Esophagus (tissue), 2 donors: ENCODE data around the gene GPR3. TPM values are rescaled to one million over a fixed set of nuclear protein-coding genes. Genes with fewer than 3 reads are reported as not detected.

ENCODE experiments used
- polyA plus RNA-seq, 2 donors: library from polyadenylated mRNA; stranded (reverse); fragments of 200-250 nt; gene quantifications; one replicate each; pipeline ENCODE4 v1.2.3, GENCODE V29; 2013
- donor health status: healthy with polysubstance abuse.
- donor health status: Bipolar disorder and iron deficiency.

The GPR3 gene
- polyA plus RNA-seq, 2 donors = 0.22 to 0.25 TPM

Other genes starting within 250 kb of the GPR3 start
- gene SLC9A1, start 237.5 kb upstream of the GPR3 start, polyA plus RNA-seq = 10 to 100 TPM in 1 of 2 donors, 1 to 10 TPM in 1; 9.1 to 16.1 TPM
- gene WDTC1, start 158.0 kb upstream of the GPR3 start, polyA plus RNA-seq = 1 to 10 TPM; 9.8 to 10.0 TPM
- 10 to 100 TPM; 31.5 to 46.6 TPM for gene TMEM222, start 70.5 kb upstream of the GPR3 start, polyA plus RNA-seq
- 100 to 1,000 TPM; 136 to 302 TPM for gene SYTL1, start 50.6 kb upstream of the GPR3 start, polyA plus RNA-seq
- 100 to 1,000 TPM in 1 of 2 donors, 10 to 100 TPM in 1; 48.5 to 110 TPM for gene MAP3K6, start 25.7 kb upstream of the GPR3 start, polyA plus RNA-seq
- gene FCN3, start 17.8 kb upstream of the GPR3 start, polyA plus RNA-seq = 1 to 10 TPM; 1.6 to 2.6 TPM
- gene CD164L2, start 9.3 kb upstream of the GPR3 start, polyA plus RNA-seq = 10 to 100 TPM; 10.5 to 14.5 TPM
- gene WASF2, start 97.5 kb downstream of the GPR3 start, polyA plus RNA-seq = 10 to 100 TPM; 47.8 TPM
- 10 to 100 TPM; 24.7 to 58.4 TPM for gene AHDC1, start 211.5 kb downstream of the GPR3 start, polyA plus RNA-seq
- gene FGR, start 242.6 kb downstream of the GPR3 start, polyA plus RNA-seq = 1 to 10 TPM; 3.4 to 3.6 TPM